T1000 (cell line): ENCODE results near the gene CAMLG.
"Not testable (repeated sequence)": the region's sequence is repeated elsewhere in the genome, so short reads cannot be mapped to it uniquely, and the experiment has no call there.

Experiments
- DNase-seq: peaks from one replicate; lab custom pipeline; 2025; ENCODE audit warnings: mixed read lengths; lab: John Stamatoyannopoulos, UW

The CAMLG gene

DNA sequence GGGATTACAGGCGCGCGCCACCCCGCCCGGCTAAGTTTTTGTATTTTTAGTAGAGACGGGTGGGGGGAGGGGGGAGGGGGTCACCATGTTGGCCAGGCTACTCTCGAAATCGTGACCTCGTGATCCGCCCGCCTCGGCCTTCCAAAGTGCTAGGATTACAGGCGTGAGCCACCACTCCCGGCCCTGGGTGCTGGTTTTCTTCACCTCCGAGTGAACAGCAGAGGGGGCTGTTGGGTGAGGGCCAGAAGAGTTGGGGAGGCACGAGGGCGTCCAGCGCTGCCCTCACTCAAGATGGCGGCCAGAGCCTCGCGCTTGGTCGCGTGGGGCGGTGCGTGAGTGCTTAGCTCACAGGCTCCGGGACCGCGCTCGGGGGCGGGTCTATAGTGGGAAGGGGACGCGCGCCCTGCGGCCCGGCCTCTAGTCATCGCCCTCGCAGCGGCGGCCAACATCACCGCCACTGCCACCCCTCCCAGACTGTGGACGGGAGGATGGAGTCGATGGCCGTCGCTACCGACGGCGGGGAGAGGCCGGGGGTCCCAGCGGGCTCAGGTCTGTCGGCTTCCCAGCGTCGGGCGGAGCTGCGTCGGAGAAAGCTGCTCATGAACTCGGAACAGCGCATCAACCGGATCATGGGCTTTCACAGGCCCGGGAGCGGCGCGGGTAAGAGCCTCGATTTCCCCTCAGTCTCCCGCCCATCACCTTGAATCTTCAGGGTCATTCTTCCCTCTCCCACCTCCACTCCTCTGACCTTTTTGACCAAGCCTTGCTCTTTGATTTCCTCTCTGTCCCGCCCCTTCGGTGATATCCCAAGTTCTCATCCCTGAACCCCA lies at the start of gene CAMLG:
Gene CAMLG (plus strand): TSS at position 416 of the 830 bp plus-strand sequence. CDS start 73 bp downstream, at position 489.
- peak; percentile 91 for DNase-seq

DNA sequence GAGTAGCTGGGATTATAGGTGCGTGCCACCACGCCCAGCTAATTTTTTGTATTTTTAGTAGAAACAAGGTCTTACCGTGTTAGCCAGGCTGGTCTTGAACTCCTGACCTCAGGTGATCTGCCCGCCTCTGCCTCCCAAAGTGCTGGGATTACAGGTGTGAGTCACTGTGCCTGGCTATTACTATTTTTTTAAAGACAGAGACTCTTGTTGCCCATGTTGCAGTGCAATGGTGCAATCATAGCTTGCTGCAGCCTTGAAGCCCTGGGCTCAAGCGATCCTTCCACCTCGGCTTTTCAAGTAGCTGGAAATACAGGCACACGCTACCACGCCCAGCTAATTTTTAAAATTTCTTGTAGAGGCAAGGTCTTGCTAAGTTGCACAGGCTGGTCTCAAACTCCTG lies 48.2 kb upstream of the CAMLG start:
- not testable (repeated sequence) for DNase-seq

GRCh38 chr5:134692722-134693121 lies 45.6 kb upstream of the CAMLG start:
- DNase-seq, result no peak

- no peak for DNase-seq
These were observed 30.0 kb upstream of the CAMLG start for GRCh38 chr5:134708301-134708700.

DNA sequence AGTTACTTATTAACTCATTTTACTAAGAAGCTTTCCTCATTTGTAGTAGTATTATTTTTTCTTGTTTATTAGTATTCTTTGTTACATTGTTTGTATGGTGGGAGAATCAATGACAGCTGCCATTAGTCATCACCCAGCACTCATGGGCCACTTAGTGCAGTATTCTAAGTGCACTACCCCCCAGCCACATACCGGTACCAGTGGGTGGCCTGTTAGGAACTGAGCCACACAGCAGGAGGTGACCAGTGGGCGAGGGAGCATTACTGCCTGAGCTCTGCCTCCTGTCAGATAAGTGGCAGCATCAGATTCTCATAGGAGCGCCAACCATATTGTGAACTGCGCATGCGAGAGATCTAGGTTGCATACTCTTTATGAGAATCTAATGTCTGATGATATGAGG lies 24.2 kb upstream of the CAMLG start:
- DNase-seq, result no peak

DNA sequence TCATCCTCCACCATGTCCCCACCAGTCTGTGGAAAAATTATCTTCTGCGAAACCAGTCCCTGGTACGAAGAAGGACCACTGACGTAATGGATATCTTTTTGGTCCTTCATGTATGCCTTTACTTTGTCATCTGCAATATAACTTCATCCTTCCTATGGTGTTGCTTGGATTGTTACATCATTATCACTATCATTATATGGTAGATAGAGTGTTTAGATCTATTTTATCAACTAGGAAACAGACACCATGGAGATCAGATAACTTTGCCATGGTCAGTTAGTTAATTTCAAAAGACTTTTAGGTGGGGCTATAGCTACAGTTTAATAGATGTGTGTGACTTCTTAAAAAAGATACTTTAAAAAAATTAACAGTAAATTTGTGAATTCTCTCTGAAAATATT lies 23.8 kb upstream of the CAMLG start:
- no peak for DNase-seq

GRCh38 chr5:134715466-134715865 lies 22.9 kb upstream of the CAMLG start:
- DNase-seq, result not testable (repeated sequence)

DNA sequence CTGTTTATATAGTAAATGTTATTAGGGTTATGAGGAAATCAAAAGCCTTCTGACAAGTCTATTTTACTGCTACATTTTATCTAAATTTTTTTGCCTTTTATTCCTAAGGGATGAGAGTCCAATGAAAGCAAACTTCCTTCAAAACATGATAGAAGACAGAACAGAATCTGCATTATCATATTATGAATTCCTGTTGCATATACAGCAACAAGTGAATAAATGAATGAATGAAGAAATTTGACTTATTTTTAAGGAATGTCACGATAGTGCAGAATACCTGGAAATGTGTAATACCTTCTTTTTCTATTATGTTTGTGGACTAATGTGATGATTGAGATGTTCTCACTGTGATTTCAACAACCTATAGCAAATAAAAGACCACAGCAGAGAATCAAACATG lies 13.5 kb upstream of the CAMLG start:
- no peak for DNase-seq

- no peak for DNase-seq
These were observed 5.5 kb upstream of the CAMLG start for GRCh38 chr5:134732819-134733218.

DNA sequence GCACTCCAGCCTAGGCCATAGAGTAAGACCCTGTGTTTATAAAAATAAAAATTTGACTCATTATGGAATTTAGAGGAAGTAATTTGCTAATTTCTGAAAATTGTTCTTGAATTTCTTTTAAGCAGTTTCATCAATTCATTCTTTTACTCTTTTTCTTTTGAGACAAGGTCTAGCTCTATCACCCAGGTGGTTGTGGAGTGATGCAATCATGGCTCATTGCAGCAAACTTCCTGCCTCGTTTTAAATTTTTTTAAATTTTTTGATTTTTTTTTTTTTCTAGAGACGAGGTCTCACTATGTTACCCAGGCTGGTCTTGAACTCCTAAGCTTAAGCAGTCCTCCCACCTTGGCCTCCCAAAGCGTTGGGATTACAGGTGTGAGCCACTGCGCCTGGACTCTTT lies 3.1 kb upstream of the CAMLG start:
- no peak for DNase-seq

- no peak for DNase-seq
These were observed 2.1 kb upstream of the CAMLG start for GRCh38 chr5:134736173-134736812.

GRCh38 chr5:134738963-134739661 lies 764 bp downstream of the CAMLG start:
- no peak for DNase-seq

- no peak for DNase-seq
These were observed 2.7 kb downstream of the CAMLG start for GRCh38 chr5:134741052-134741451.

- no peak for DNase-seq
These were observed 3.8 kb downstream of the CAMLG start for GRCh38 chr5:134742134-134742533.

- DNase-seq, result no peak
These were observed 11.1 kb downstream of the CAMLG start for GRCh38 chr5:134749415-134749814.

DNA sequence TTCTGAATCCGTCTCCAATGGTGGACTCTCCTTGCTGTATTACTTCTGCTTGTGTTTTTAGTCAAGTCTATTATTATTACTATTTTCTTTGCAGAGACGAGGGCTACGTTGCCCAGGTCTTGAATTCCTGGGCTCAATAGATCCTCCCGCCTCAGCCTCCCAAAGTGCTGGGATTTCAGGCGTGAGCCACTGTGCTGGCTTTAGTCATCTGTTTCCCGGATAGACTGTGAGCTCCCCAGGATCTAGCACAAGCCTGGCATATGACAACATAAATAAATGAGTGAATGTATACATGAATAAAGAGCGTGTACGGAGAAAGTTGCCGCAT lies 19.8 kb downstream of the CAMLG start:
- DNase-seq, result no peak

DNA sequence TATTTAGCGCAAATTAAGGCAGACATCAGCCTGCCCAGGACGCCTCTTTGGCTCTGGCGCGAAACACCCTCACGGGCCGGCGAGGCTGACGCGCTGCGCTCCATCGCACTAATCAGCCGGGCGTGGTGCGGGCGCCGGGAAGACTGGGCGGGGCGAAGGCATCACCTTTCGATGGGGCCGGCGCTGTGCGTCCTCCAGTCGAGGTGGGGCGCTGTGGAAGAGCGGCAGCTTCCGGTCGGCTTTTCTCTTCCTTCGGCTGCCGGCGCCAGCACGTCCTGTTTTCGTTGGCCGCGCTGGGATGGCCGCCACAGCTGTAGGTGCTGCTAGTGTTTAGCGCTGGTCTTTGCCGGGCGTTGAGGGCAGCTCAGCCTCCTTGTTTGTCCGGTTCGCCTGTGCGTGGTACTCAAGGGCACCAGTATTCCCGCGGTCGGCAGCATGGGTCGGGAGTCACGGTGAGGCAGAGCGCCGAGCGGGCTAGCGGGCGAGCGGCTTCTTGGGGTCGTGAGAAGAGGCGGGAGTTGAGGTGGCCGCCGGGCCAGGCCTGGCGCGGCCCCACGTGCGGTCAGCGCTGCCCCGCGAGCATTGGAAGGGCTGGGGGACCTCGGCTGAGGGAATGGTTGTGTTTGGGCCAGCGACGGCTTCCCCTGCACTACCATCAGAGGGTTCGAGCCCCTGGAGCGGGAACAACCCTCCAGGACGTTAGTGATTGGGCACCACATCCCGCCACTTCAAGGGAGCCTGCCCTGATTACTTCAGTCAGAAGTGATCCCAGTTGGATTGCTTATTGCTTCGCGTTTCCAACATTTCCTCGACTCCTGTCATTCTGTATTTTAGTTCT lies 20.4 kb downstream of the CAMLG start, which contains the start of gene DDX46:
Gene DDX46 (plus strand): TSS at position 276 of the 838 bp plus-strand sequence. CDS start 160 bp downstream, at position 436.
- DNase-seq, result peak; percentile 84

DNA sequence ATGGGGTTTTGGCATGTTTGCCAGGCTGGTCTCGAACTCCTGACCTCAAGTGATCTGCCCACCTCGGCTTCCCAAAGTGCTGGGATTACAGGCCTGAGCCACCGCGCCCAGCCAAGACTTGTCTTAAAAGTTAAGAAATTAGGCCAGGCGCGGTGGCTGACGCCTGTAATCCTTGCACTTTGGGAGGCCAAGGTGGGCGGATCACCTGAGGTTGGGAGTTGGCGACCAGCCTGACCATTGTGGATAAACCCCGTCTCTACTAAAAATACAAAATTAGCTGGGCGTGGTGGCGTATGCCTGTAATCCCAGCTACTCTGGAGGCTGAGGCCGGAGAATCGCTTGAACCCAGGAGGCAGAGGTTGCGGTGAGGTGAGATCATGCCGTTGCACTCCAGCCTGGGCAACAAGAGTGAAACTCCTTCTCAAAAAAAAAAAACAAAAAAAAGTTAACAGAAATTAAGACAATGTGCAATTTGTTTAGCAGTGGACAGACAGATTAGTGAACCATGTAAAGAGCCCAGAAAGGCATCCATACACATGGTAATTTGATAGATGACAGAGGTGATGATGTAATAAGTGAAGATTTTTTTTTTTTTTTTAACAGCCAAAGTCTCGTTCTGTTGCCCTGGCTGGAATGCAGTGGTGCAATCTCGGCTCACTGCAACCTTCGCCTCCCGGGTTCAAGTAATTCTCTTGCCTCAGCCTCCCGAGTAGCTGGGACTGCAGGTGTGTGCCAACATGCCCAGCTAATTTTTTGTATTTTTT lies 29.4 kb downstream of the CAMLG start:
- not testable (repeated sequence) for DNase-seq

GRCh38 chr5:134769206-134769605 lies 30.9 kb downstream of the CAMLG start:
- no peak for DNase-seq

DNA sequence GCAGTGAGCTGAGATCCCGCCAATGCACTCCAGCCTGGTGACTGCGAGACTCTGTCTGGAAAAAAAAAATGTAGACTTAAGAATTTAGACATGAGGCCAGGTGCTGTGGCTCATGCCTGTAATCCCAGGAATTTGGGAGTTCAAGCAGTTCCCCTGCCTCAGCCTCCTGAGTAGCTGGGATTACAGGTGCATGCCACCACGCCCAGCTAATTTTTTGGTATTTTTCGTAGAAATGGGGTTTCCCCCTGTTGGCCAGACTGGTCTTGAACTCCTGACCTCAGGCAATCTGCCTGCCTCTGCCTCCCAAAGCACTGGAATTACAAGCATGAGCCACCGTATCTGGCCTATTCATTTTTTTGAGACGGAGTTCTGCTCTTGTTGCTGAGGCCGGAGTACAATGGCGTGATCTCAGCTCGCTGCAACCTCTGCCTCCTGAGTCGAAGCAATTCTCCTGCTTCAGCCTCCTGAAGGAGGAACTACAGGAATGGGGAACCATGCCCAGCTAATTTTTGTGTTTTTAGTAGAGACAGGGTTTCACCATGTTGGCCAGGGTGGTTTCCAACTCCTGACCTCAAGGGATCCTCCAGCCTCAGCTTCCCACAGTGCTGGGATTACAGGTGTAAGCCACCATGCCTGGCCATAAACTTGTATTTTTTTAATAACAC lies 34.2 kb downstream of the CAMLG start:
- DNase-seq, result no peak

- no peak for DNase-seq
These were observed 39.0 kb downstream of the CAMLG start for GRCh38 chr5:134777366-134777765.
